ENCODE measurements around the gene KCTD14. TPM values are rescaled to one million over a fixed set of nuclear protein-coding genes. Genes with fewer than 3 reads are reported as not detected.
"Not testable (repeated sequence)": the region's sequence is repeated elsewhere in the genome, so short reads cannot be mapped to it uniquely, and the experiment has no call there.

The KCTD14 gene
- total RNA-seq, 2 donors from 2014 or later, result 7.6 to 12.2 TPM

GRCh38 chr11:77999446-78000030 is 23.5 kb downstream of the KCTD14 start:
- DNase-seq (no peak), ATAC-seq (no peak)
- WGBS, 2 donors, result 87 to 100% methylated on average over 1 of the region's 1 CpG
- Histone ChIP-seq H3K27ac (no peak overlapping the region), H3K4me1 (peaks cover 9% of the 10 kb centered on the region), H3K9me3 (no peaks in the 10 kb centered on the region), H3K4me3 (no peak overlapping the region), H3K36me3 (replicated peaks in 1 of 2; ENCODE audit: insufficient read depth in 1 of 2, low read depth in 2 of 2) (no peaks in the 10 kb centered on the region), H3K27me3 (no peaks in the 10 kb centered on the region)
- no peak for TF ChIP-seq POLR2A (IDR thresholded peaks at IDR 0.05)
- no peak for TF ChIP-seq CTCF (IDR thresholded peaks at IDR 0.05)
- intact Hi-C loops (cut with DNase I), result loop anchor here (5.0 kb wide), 1 partner anchor 43 kb away; no protein-coding TSS in a partner anchor

- DNase-seq (peak; percentile 99 to 100 (median 99)), ATAC-seq (peak; percentile 98)
- intact Hi-C loops (cut with DNase I), result loop anchor here (5.0 kb wide), 1 partner anchor 48 kb away; no protein-coding TSS in a partner anchor
Measured at GRCh38 chr11:77994434-77995362, 28.4 kb downstream of the KCTD14 start, which contains the start of gene INTS4. TSS of gene INTS4 (minus strand) at chr11:77994668. CDS start at chr11:77994643, 25 bp downstream.

GRCh38 chr11:77993902-77994301 is 29.2 kb downstream of the KCTD14 start:
- H3K9me3 ChIP-seq, result no peaks in the 10 kb centered on the region
- ATAC-seq, result no peak
- H3K4me1 ChIP-seq, result peaks cover 17% of the 10 kb centered on the region
- TF ChIP-seq POLR2A (IDR thresholded peaks at IDR 0.05) (no peak), CTCF (IDR thresholded peaks at IDR 0.05) (no peak)
- peaks cover 0 to 5% of the 10 kb centered on the region in 2 donors for H3K36me3 ChIP-seq (replicated peaks in 1 of 2; ENCODE audit: insufficient read depth in 1 of 2, low read depth in 2 of 2)
- DNase-seq, result no peak
- peak overlapping the region; percentile 23 to 72 for H3K4me3 ChIP-seq
- H3K27ac ChIP-seq, result peak overlapping the region; percentile 30 to 84 (median 57)
- 1% methylated on average over 11 of the region's 11 CpGs for WGBS, 2 donors
- intact Hi-C loops (cut with DNase I), result no loop called here
- no peaks in the 10 kb centered on the region for H3K27me3 ChIP-seq

More at GRCh38 chr11:77994434-77995362, 28.4 kb downstream of the KCTD14 start, which contains the start of gene INTS4:
- TF ChIP-seq POLR2A (IDR thresholded peaks at IDR 0.05) (peak in 2 of 3 donors; percentile 50 to 56), CTCF (IDR thresholded peaks at IDR 0.05) (peak in 1 of 7 experiments; percentile 11)
- H3K4me3 ChIP-seq, result peak within 1 kb of the TSS; percentile 23 to 72
- H3K27ac ChIP-seq, result peak within 1 kb of the TSS; percentile 71 to 84 (median 77)
- H3K9me3 ChIP-seq, result no peaks in the 10 kb centered on the region
- 0% methylated on average over 32 to 47 of the region's 47 CpGs for WGBS, 2 donors
- H3K4me1 ChIP-seq, result peaks cover 17% of the 10 kb centered on the region
- H3K36me3 ChIP-seq (replicated peaks in 1 of 2; ENCODE audit: insufficient read depth in 1 of 2, low read depth in 2 of 2), result peaks cover 0 to 5% of the 10 kb centered on the region in 2 donors
- H3K27me3 ChIP-seq, result no peaks in the 10 kb centered on the region

GRCh38 chr11:77990981-77991380 is 32.1 kb downstream of the KCTD14 start:
- TF ChIP-seq POLR2A (IDR thresholded peaks at IDR 0.05) (no peak), CTCF (IDR thresholded peaks at IDR 0.05) (no peak)
- intact Hi-C loops (cut with DNase I), result no loop called here
- DNase-seq (no peak), ATAC-seq (no peak)
- 87 to 89% methylated on average over 5 of the region's 5 CpGs for WGBS, 2 donors
- H3K9me3 ChIP-seq, result no peaks in the 10 kb centered on the region
- peaks cover 17% of the 10 kb centered on the region for H3K4me1 ChIP-seq
- H3K27ac ChIP-seq, result no peak overlapping the region
- peaks cover 4 to 10% of the 10 kb centered on the region in 2 donors for H3K36me3 ChIP-seq (replicated peaks in 1 of 2; ENCODE audit: insufficient read depth in 1 of 2, low read depth in 2 of 2)
- no peak overlapping the region for H3K4me3 ChIP-seq
- no peaks in the 10 kb centered on the region for H3K27me3 ChIP-seq

- DNase-seq; H3K27me3 ChIP-seq; H3K4me3 ChIP-seq; H3K27ac ChIP-seq; H3K9me3 ChIP-seq; ATAC-seq; H3K36me3 ChIP-seq (replicated peaks in 1 of 2; ENCODE audit: insufficient read depth in 1 of 2, low read depth in 2 of 2); H3K4me1 ChIP-seq; intact Hi-C loops (cut with DNase I): not testable (repeated sequence)
- WGBS, 2 donors, result 95 to 98% methylated on average over 7 of the region's 8 CpGs
Measured at GRCh38 chr11:77986456-77986855, 36.6 kb downstream of the KCTD14 start.

All from body of pancreas (tissue), 4 donors.